Fibroblast of the aortic adventitia (primary cell): ENCODE data around the gene SCAMP4. TPM values are rescaled to one million over a fixed set of nuclear protein-coding genes. Genes with fewer than 3 reads are reported as not detected.

Source experiments
- DNase-seq: peaks from one replicate; pipeline ENCODE4 v3.0.0-alpha.2; 2010; ENCODE audit warnings: low read depth
- H3K4me3 ChIP-seq: 2 replicates; pipeline ENCODE4 v1.5.1; 2011; ENCODE audit warnings: low read depth, mild to moderate bottlenecking, control low read depth, low read length, moderate library complexity
- total RNA-seq: library from RNA; depleted of rRNA; stranded (reverse); fragments of >200 nt; gene quantifications from 2 replicates; pipeline ENCODE4 v1.2.3, GENCODE V29; 2012; ENCODE audit warnings: low replicate concordance
- TF ChIP-seq, protein P1 (sequence below): IDR thresholded peaks from 2 replicates; pipeline ENCODE4 v1.5.1; 2011; ENCODE audit warnings: mild to moderate bottlenecking, low read length, control low read depth, inconsistent platforms; ENCODE audit not compliant: insufficient read depth

Gene SCAMP4, protein sequence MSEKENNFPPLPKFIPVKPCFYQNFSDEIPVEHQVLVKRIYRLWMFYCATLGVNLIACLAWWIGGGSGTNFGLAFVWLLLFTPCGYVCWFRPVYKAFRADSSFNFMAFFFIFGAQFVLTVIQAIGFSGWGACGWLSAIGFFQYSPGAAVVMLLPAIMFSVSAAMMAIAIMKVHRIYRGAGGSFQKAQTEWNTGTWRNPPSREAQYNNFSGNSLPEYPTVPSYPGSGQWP
- 51.6 and 59.3 TPM in 2 replicates for total RNA-seq

DNA sequence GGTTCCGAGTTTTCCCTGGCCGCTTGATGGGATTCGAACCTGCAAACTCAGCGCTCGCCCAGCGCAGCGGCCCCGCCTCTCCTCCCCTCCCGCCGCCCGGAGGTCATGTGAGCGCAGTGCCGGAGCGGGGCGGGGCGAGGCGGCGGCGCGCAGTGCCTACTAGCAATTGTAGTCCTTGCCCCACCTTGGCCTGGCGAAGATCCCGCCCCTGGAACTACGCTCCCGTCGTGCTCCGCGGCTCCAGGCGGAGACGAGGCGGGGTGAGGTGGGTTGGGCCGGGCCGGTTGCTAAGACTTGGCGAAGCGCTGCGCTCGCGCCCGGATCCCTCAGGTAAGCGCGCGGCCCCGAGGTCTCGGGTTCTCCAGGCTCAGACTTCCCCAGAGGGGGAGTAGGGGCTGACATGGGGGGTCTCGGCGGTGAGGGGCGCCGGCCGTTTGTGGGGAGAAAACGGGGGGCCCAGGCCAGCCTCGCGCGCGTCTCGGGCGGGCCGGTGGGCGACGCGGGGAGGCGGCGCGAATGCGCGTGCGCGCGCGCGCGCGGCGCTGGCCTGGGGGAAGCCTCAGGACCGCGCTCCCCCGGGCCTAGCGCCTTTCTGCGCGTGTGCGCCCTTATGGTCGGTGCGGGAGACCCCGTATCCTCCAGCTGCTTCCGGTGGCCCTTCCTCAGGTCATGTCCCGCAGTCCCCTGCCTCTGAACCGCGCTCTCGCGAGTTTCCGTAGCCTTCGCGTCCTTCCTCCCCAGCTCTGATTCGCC lies at the start of gene SCAMP4, which contains the start of gene ADAT3:
TSS of gene SCAMP4 (plus strand) at position 290 of the 753 bp plus-strand sequence. CDS start 9,621 bp downstream, outside the sequence.
TSS of gene ADAT3 (plus strand) at position 290 of the 753 bp plus-strand sequence. CDS start 6,649 bp downstream, outside the sequence.
- TF ChIP-seq, protein P1, sequence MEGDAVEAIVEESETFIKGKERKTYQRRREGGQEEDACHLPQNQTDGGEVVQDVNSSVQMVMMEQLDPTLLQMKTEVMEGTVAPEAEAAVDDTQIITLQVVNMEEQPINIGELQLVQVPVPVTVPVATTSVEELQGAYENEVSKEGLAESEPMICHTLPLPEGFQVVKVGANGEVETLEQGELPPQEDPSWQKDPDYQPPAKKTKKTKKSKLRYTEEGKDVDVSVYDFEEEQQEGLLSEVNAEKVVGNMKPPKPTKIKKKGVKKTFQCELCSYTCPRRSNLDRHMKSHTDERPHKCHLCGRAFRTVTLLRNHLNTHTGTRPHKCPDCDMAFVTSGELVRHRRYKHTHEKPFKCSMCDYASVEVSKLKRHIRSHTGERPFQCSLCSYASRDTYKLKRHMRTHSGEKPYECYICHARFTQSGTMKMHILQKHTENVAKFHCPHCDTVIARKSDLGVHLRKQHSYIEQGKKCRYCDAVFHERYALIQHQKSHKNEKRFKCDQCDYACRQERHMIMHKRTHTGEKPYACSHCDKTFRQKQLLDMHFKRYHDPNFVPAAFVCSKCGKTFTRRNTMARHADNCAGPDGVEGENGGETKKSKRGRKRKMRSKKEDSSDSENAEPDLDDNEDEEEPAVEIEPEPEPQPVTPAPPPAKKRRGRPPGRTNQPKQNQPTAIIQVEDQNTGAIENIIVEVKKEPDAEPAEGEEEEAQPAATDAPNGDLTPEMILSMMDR: no peak
- DNase-seq: peak; percentile 98
- H3K4me3 ChIP-seq: peak within 1 kb of the TSS; percentile 70

GRCh38 chr19:1855828-1856255 lies 49.4 kb upstream of the SCAMP4 start:
- peak; percentile 37 for DNase-seq
- H3K4me3 ChIP-seq: peak overlapping the region; percentile 60
- TF ChIP-seq, protein P1: no peak

DNA sequence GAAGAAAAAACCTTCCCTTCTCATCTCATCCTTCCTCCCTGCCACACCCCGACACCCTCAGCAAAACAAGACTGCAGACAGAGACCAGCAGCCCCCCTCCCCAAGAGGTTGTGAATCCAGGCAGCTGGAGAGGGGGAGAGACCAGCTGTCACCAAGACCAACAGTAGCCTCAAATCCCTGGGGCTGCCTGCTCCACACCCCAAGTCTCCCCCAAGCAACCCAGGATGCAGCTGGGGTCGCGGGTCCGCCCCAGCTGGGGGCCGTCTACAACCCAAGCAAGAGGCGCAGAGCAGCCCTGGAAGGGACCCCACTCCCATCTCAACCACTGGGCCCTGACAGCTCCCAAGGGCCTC lies 48.9 kb upstream of the SCAMP4 start:
- DNase-seq: no peak
- TF ChIP-seq, protein P1: no peak
- H3K4me3 ChIP-seq: peak overlapping the region; percentile 60

GRCh38 chr19:1856698-1857603 lies 48.2 kb upstream of the SCAMP4 start:
- TF ChIP-seq, protein P1: no peak
- peak; percentile 66 for DNase-seq
- peak overlapping the region; percentile 60 for H3K4me3 ChIP-seq

DNA sequence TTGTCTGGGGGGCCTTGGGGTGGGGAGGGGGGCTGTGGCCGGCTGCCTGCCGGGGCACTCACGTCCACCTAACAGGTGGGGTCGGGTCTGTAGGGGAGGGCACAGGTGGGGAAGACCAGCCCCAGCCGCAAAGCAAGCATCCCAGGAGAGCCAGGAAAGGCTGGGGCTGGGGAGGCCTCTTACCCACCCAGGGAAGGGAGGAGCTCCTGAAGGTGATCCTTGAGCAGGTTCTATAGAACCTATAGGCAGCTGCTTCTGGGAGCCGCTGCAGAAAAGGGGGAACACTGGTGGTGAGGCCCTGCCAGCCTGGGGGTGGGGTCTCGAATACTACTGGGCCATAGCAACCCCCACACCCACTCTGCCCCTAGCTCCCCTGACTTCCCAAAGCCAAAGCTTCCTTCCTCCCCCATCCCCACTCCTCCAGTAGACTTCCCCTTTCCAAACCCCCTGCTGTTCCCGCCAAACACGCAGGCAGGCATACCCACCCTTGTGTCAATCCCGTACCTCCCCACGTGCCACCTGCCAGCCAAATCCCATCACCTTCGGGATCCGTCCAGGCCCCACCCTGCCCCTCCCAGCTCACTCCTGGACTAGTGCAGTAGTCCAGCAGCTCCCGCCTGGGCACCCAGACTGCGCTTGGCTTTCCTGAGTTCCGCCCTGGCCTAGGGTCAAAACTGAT lies 47.4 kb upstream of the SCAMP4 start:
- DNase-seq: no peak
- TF ChIP-seq, protein P1: no peak
- H3K4me3 ChIP-seq: peak overlapping the region; percentile 58
